Daoy (cell line): ENCODE results near the gene CRLF2. TPM values are rescaled to one million over a fixed set of nuclear protein-coding genes. Genes with fewer than 3 reads are reported as not detected.

ENCODE experiments used
- total RNA-seq: library from RNA; depleted of rRNA; stranded (reverse); fragments of >200 nt; shearing (Covaris generic); gene quantifications from 2 replicates; pipeline ENCODE4 v1.2.3, GENCODE V29; 2014; rRNA removed

The CRLF2 gene
- total RNA-seq, 1 experiment from 2014 or later, result 0.46 TPM

Other genes starting within 250 kb of the CRLF2 start
- gene CSF2RA, start 56.2 kb upstream of the CRLF2 start, total RNA-seq, result 1.4 TPM in 1 of 2 replicates, not detected in the other
- gene IL3RA, start 124.1 kb upstream of the CRLF2 start, total RNA-seq, result not detected in 2 replicates
- gene SLC25A6, start 179.5 kb upstream of the CRLF2 start, total RNA-seq, result 47.6 and 77.5 TPM in 2 replicates
- gene ASMTL, start 240.3 kb upstream of the CRLF2 start, total RNA-seq, result 0.74 and 2.3 TPM in 2 replicates